HuH-7.5 (cell line): ENCODE results near the gene IDH3A.

Source experiments
- DNase-seq: peaks from one replicate; pipeline ENCODE4 v3.0.0; 2011; ENCODE audit warnings: low spot score

The IDH3A gene

GRCh38 chr15:78204351-78205309 is 55.5 kb downstream of the IDH3A start:
- DNase-seq = no peak

GRCh38 chr15:78205337-78205736 is 56.2 kb downstream of the IDH3A start:
- no peak for DNase-seq

GRCh38 chr15:78205856-78206255 is 56.7 kb downstream of the IDH3A start:
- no peak for DNase-seq

GRCh38 chr15:78206326-78207109 is 57.4 kb downstream of the IDH3A start:
- DNase-seq = no peak

GRCh38 chr15:78207110-78207458 is 57.9 kb downstream of the IDH3A start:
- no peak for DNase-seq

- no peak for DNase-seq
These were observed 58.6 kb downstream of the IDH3A start for GRCh38 chr15:78207641-78208340.

GRCh38 chr15:78208341-78208844 is 59.2 kb downstream of the IDH3A start:
- DNase-seq = no peak

- DNase-seq = no peak
These were observed 59.9 kb downstream of the IDH3A start for GRCh38 chr15:78208887-78209645.

- DNase-seq = no peak
These were observed 60.6 kb downstream of the IDH3A start for GRCh38 chr15:78209646-78210348.

- DNase-seq = no peak
These were observed 61.2 kb downstream of the IDH3A start for GRCh38 chr15:78210349-78210717.

GRCh38 chr15:78211189-78211921 is 62.2 kb downstream of the IDH3A start:
- no peak for DNase-seq

GRCh38 chr15:78212008-78212407 is 62.8 kb downstream of the IDH3A start:
- DNase-seq = no peak

GRCh38 chr15:78212546-78213424 is 63.6 kb downstream of the IDH3A start:
- no peak for DNase-seq

GRCh38 chr15:78213425-78213750 is 64.2 kb downstream of the IDH3A start:
- DNase-seq = no peak

GRCh38 chr15:78213956-78214355 is 64.8 kb downstream of the IDH3A start:
- no peak for DNase-seq

- DNase-seq = no peak
These were observed 67.3 kb downstream of the IDH3A start for GRCh38 chr15:78216276-78217104.

GRCh38 chr15:78220713-78221112 is 71.6 kb downstream of the IDH3A start:
- DNase-seq = no peak
